ENCODE measurements around the gene TFF3. TPM values are rescaled to one million over a fixed set of nuclear protein-coding genes. Genes with fewer than 3 reads are reported as not detected.

TFF3 gene
- total RNA-seq, 4 donors from 2014 or later = 164 to 2,581 (median 367) TPM

DNA sequence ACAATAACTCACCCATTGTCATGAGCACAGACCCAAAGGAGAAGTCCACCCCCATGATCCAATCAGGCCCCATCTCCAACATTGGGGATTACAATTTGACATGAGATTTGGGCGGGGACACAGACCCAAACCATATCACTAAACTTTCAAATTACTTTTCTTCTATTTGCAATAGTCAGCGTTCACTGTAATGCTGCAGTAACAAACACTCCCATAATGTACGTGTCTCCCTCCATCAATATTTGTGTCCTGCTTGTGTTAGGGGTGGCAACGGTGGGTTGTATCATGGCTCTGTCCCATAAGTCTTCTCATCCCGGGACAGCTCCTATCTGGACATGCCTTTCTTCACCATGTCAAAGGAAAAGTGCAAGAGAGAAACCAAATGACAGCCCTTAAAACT is 26.2 kb downstream of the TFF3 start:
- H3K36me3 ChIP-seq = peaks cover 0 to 10% (median 4%) of the 10 kb centered on the region in 4 donors
- no peak for DNase-seq
- no peak for TF ChIP-seq EP300 (IDR thresholded peaks at IDR 0.05; ENCODE audit: low read depth)
- TF ChIP-seq POLR2AphosphoS5 (IDR thresholded peaks at IDR 0.05) = no peak
- TF ChIP-seq, protein P1, sequence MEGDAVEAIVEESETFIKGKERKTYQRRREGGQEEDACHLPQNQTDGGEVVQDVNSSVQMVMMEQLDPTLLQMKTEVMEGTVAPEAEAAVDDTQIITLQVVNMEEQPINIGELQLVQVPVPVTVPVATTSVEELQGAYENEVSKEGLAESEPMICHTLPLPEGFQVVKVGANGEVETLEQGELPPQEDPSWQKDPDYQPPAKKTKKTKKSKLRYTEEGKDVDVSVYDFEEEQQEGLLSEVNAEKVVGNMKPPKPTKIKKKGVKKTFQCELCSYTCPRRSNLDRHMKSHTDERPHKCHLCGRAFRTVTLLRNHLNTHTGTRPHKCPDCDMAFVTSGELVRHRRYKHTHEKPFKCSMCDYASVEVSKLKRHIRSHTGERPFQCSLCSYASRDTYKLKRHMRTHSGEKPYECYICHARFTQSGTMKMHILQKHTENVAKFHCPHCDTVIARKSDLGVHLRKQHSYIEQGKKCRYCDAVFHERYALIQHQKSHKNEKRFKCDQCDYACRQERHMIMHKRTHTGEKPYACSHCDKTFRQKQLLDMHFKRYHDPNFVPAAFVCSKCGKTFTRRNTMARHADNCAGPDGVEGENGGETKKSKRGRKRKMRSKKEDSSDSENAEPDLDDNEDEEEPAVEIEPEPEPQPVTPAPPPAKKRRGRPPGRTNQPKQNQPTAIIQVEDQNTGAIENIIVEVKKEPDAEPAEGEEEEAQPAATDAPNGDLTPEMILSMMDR (IDR thresholded peaks at IDR 0.05) = no peak
- no peak for TF ChIP-seq POLR2A (IDR thresholded peaks at IDR 0.05)
- 94 to 97% methylated on average over 5 of the region's 5 CpGs for whole genome bisulfite sequencing, 2 donors (ENCODE audit: low coverage in 1 of 2)
- H3K9me3 ChIP-seq = no peaks in the 10 kb centered on the region
- no peak overlapping the region for H3K4me3 ChIP-seq
- intact Hi-C loops (cut with DNase I; ENCODE audit: low total_unique reads) = no loop called here
- no peaks in the 10 kb centered on the region for H3K4me1 ChIP-seq
- in situ Hi-C loops (cut with MboI; ENCODE audit: low pct_ligation_motif_present in 1 of 4, low pct_unique_long_range_greater_than_20kb in 1 of 4, low sequenced_read_pairs in 3 of 4) = no loop called here
- H3K27me3 ChIP-seq = no peaks in the 10 kb centered on the region
- no peak overlapping the region for H3K27ac ChIP-seq

DNA sequence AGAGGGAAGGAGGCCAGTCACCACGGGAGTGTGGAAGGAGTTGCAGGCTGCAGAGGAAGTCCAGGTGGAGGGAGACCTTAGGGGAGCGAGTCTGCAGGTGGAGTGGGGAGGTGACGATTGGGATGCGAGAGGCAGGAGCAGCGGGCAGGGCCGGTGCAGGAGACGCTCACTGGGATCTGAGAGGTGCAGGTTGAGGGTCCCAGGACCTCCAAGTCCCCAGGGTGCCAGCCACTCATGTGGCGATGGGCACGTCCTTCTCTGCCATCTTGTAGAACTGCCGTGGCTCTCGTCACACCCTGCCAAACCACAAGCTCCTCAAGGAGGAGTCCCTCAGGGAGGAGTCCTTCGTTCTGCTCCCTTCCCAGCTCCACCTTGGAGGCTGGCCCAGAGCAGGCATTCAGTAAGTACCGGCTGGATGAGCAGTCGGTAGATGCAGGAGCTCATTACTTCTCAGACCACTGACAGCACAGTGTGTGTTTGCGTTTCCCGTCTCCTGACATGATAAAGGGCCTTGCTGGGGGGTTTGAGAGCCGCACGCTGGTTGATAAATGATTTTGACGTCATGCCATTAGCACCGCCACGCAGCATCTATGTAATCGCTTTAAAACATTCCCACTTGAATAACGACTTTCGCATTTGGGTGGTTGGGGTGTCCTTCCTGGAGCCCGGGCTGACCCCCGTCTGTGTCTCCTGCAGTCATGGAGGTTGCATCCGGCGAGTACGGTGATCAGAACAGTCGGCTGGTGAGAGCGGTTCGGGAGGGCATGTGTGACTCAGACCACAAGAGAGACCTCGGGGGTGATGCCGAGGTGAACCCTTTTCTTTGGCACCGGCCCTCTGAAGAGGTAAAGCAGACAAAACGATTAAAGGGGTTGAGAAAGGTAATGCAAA is 27.8 kb downstream of the TFF3 start:
- Histone ChIP-seq H3K27me3 (no peaks in the 10 kb centered on the region), H3K9me3 (no peaks in the 10 kb centered on the region), H3K27ac (no peak overlapping the region), H3K4me1 (no peaks in the 10 kb centered on the region), H3K36me3 (peaks cover 0 to 10% (median 5%) of the 10 kb centered on the region in 4 donors), H3K4me3 (no peak overlapping the region)
- 94% methylated on average over 36 of the region's 36 CpGs; no CpG with 5 or more reads in 1 of the 2 donors for WGBS, 2 donors (ENCODE audit: low coverage in 1 of 2)
- in situ Hi-C loops (cut with MboI; ENCODE audit: low pct_ligation_motif_present in 1 of 4, low pct_unique_long_range_greater_than_20kb in 1 of 4, low sequenced_read_pairs in 3 of 4) (no loop called here), intact Hi-C loops (cut with DNase I; ENCODE audit: low total_unique reads) (no loop called here)
- no peak for DNase-seq
- TF ChIP-seq, protein P1 (IDR thresholded peaks at IDR 0.05) = no peak
- no peak for TF ChIP-seq POLR2AphosphoS5 (IDR thresholded peaks at IDR 0.05)
- no peak for TF ChIP-seq EP300 (IDR thresholded peaks at IDR 0.05; ENCODE audit: low read depth)
- TF ChIP-seq POLR2A (IDR thresholded peaks at IDR 0.05) = no peak

DNA sequence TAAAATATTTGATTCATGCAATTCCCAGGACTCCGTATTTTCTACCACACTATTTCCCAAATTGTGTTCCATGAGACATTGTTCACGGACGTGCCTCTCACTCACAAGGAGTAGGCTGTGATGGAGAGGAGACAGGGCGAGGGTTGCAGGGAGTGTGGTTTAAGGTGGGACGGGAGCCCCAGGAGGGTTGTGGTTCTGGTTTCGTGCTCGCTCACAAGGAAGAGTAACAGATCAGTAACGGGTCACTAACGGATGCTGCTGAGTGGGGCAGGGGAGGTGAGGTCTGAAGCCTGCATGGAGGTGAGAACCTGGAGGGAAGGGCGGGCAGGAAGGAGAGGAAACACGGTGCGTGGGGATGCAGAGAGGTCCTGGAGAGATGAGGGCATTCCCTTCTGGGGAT is 28.8 kb downstream of the TFF3 start:
- Histone ChIP-seq H3K36me3 (peaks cover 0 to 12% (median 5%) of the 10 kb centered on the region in 4 donors), H3K9me3 (no peaks in the 10 kb centered on the region), H3K27ac (no peak overlapping the region), H3K4me1 (no peaks in the 10 kb centered on the region), H3K4me3 (no peak overlapping the region), H3K27me3 (no peaks in the 10 kb centered on the region)
- 73 to 90% methylated on average over 2 to 12 of the region's 12 CpGs for WGBS, 2 donors (ENCODE audit: low coverage in 1 of 2)
- intact Hi-C loops (cut with DNase I; ENCODE audit: low total_unique reads) (no loop called here), in situ Hi-C loops (cut with MboI; ENCODE audit: low pct_ligation_motif_present in 1 of 4, low pct_unique_long_range_greater_than_20kb in 1 of 4, low sequenced_read_pairs in 3 of 4) (no loop called here)
- no peak for TF ChIP-seq POLR2AphosphoS5 (IDR thresholded peaks at IDR 0.05)
- TF ChIP-seq POLR2A (IDR thresholded peaks at IDR 0.05) = no peak
- TF ChIP-seq, protein P1 (IDR thresholded peaks at IDR 0.05) = no peak
- TF ChIP-seq EP300 (IDR thresholded peaks at IDR 0.05; ENCODE audit: low read depth) = no peak
- no peak for DNase-seq

DNA sequence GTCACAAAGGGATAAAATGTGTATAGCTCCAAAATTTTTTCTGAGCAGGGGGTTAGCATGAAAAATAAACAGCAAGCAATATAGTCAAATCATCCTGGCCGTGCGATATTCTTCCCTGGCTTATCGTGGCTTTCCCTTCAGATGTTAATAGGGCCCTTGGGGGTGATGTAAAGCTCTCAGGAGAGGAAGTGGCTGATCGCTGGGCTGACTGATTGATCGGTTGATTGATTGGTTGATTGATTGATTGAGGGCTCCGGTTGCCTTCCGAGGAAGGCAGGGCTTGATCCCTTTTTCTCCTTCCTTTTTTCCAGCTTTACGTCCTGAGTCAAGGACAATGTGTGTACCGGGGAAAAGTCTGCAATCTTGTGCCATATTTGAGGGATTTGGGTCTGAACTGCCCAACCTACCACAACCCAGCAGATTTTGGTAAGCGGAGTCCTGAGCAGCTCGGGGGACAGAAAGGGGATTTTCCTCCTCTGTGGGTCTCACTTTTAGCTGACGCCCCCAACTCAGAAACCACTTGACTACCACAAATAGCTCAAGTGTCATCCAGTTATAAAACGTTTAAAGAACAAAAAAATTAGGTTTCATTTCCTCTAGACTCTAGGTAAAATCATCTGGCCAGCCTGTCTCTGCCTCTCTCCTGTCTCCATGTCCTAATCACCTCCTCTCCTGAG is 29.5 kb downstream of the TFF3 start:
- Histone ChIP-seq H3K9me3 (no peaks in the 10 kb centered on the region), H3K27me3 (no peaks in the 10 kb centered on the region), H3K4me3 (no peak overlapping the region), H3K4me1 (no peaks in the 10 kb centered on the region), H3K27ac (no peak overlapping the region), H3K36me3 (peaks cover 0 to 10% (median 3%) of the 10 kb centered on the region in 4 donors)
- intact Hi-C loops (cut with DNase I; ENCODE audit: low total_unique reads) (no loop called here), in situ Hi-C loops (cut with MboI; ENCODE audit: low pct_ligation_motif_present in 1 of 4, low pct_unique_long_range_greater_than_20kb in 1 of 4, low sequenced_read_pairs in 3 of 4) (no loop called here)
- DNase-seq = no peak
- 77 to 84% methylated on average over 7 to 13 of the region's 13 CpGs for WGBS, 2 donors (ENCODE audit: low coverage in 1 of 2)
- TF ChIP-seq POLR2A (IDR thresholded peaks at IDR 0.05) = no peak
- TF ChIP-seq EP300 (IDR thresholded peaks at IDR 0.05; ENCODE audit: low read depth) = no peak

All from transverse colon (tissue), 4 donors.